ENCODE data around the gene AARSD1.
"Not testable (repeated sequence)": the region's sequence is repeated elsewhere in the genome, so short reads cannot be mapped to it uniquely, and the experiment has no call there.

The AARSD1 gene

DNA sequence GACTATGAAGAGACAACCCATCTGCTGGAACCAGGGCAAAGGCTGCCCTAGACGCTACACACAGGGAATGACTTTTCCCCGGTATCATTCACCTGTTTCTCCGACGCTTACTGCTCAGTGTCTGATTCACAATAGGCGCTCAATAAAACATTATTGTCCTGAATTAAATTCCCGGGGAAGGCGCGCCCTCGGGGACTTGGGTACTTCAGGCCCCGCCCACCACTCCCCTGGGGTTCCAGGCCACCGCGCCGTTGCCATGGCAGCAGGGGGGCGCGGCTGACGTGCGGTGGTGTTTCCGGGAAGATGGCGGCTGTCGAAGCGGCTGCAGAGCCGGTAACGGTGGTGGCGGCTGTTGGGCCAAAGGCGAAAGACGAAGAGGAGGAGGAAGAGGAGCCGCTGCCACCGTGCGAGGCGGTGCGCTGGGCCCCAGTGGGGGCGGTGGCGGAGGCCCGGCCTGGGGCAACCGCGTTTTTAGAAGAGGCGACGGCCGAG is 16.1 kb upstream of the AARSD1 start, which contains the start of gene RUNDC1:
Gene RUNDC1 (plus strand): TSS at position 292 of the 492 bp plus-strand sequence. CDS start 12 bp downstream, at position 304.
- peak; percentile 38 for DNase-seq

DNA sequence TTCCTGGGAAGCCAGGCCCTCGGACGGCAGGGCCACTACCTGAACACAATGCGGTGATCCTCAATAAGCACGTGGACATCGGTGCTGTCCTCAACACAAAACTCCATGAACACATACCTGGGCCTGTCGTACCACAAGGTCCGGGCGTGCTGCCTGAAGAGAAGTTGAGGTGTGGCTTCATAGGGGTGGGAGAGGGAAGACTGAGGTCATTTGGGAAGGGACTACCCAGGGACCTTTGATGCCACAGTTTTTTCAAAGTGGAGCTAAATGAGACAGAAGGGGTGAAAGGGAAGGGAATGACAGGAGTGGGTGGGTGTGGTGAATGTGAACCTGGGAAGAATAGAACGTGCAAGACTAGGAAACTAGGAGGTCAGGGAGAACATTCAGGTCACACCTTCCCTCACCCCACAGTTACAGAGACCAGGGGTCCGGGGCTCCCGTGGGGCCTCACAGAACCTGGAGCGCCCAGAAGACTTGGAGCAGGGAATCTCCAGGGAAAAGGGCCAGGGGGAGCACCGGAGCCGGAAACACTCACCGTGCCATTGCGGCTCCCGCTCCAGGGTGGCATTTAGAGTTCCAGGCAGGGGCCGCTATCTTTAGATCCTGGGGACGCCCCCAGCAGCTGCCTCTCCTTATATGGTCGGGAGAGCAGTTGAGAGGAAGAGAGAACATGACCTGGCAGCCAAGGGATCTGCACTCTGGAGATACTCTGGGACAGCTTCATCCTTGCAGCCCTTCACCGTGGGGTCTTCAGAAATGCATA is 15.4 kb upstream of the AARSD1 start, which contains the start of gene PTGES3L:
Gene PTGES3L (minus strand): TSS at position 570 of the 763 bp plus-strand sequence. CDS start 27 bp downstream, at position 543.
- DNase-seq, result peak; percentile 80

DNA sequence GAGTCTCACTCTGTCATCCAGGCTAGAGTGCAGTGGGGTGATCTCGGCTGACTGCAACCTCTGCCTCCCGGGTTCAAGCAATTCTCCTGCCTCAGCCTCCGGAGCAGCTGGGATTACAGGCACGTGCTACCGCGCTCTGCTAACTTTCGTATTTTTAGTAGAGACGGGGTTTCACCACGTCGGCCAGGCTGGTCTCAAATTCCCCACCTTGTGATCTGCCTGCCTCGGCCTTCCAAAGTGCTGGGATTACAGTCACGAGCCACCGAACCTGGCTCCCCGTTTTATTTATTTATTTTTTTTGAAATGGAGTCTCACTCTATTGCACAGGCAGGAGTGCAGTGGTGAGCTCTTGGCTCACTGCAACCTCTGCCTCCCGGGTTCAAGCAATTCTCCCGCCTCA is 11.4 kb upstream of the AARSD1 start:
- DNase-seq, result not testable (repeated sequence)

GRCh38 chr17:42975265-42975664 is 11.0 kb upstream of the AARSD1 start:
- DNase-seq, result no peak

GRCh38 chr17:42973323-42973722 is 9.1 kb upstream of the AARSD1 start:
- DNase-seq, result not testable (repeated sequence)

- DNase-seq, result no peak
Measured at GRCh38 chr17:42971589-42971988, 7.3 kb upstream of the AARSD1 start.

DNA sequence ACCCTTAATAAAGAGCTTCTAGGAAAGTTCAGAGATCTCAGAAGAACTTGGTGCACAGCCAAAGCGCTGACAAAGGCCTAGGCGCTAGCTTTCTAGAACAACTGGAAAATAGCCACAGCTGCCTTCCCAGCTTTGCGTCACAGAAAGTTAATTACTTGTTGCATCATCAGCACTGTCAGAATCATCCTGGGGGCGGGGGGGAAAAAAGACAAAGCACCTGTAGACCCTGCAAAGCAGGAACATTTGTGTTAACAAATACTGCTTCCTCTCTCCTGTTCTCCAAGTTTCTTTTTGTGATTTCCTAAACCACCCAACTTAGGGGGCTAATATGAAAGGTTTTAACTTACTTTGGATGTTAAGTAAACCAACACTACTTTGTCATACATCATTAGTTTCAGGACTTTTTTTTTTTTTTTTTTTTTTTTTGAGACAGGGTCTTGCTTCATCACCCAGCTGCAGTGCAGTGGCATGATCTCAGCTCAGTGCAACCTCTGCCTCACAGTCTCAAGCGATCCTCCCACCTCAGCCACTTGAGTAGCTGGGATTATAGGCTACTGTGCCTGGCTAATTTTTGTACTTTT is 4.8 kb upstream of the AARSD1 start:
- DNase-seq, result no peak

DNA sequence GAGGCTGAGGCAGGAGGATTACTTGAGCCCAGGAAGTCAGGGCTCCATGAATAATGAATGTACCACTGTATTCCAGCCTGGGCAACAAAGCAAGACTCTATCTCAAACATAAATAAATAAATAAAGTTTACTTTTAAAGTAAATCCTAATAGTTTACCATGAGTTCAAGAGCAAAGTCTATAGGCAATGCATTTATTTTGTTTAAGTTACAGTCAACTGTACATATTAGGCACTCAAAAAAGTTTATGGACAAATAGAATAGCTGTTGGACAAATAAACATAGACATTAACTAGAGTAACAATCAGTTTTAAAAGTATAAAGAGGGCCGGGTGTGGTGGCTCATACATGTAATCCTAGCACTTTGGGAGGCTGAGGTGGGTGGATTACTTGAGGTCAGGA is 3.7 kb upstream of the AARSD1 start:
- no peak for DNase-seq

DNA sequence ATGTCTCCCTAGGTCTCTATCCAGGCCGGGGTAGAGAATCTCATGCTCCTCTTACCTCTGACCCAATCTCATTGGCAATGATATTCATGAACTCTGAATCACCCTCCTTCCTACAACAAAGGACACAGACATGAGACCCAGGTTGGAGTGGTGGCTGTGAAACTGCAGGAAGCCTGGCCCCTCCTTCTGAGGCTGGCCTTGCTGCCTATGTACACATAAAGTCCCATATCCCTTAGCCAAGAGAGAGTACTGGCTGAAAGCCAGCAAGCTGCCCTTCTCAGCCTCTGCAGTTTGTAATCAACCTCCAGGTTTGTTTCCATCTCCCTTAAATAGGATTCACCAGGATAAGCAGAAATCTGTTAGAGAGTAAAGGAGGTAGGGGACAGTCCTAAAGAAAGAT is 10.6 kb downstream of the AARSD1 start:
- DNase-seq, result no peak

DNA sequence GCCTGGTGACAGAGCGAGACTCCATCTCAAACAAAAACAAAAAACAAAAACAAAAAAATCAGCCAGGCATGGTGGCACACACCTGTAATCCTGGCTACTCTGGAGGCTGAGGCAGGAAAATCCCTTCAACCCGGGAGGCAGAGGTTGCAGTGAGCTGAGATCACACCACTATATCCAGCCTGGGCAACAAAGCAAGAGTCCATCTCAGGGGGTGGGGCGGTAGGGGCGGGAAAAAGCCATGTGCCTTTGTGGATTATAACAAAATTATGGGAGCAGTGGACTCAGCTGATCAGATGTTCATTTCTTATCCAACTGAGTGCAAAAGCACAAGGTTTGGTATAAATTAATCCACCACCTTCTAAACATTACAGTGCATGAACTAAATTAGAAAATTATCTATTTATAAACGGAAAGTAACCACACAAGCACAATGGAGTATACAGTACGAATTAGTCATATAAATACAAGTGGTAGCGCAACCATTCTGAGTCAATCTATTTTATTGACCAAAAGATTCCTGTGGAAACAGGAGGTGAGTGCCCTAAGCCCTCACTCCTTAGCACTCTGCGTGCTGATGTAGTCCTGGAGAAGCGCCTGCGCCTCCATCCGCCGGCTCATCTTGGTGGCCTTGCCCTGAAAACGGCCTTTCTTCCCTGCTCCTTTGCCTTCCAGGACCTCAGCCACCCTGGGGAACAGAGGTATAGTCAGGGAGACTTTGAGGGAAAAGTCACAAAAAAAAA is 14.0 kb downstream of the AARSD1 start:
- DNase-seq, result no peak

DNA sequence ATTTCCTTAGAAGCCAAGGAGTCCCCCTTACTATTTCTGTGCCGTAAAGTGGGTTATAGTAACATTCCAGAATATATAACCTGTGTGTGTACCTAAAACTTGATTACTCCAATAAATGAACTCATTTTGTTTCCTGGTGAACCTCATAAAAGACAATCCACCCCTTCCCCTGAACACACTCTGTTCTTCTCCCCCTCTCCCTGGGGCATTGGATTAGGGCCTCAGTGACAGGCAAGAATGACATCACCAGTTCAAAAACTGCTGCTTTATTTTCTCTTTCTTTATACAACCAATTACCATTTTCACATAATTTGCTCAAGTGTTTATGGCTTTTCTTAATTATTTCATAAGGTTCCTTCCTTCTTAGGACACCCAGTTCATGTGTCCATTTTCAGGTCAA is 17.4 kb downstream of the AARSD1 start:
- no peak for DNase-seq

DNA sequence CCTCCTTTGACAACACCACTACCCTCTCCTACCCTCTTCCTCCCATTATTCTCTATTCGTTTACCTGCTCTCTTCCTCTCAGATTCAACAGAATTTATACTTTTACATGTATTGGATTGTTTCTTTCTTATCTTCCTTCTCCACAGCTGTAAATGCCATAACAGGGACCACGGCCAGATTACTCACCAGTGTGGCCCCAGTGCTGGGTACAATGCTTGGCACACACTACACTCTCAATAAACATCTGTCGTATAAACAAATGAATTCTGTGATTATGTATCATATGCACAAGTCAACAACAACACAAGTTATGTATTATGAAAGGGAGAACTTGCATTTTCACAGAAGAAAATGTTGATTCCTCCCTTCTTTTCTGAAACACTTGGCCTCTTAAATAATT is 20.0 kb downstream of the AARSD1 start:
- DNase-seq, result no peak

DNA sequence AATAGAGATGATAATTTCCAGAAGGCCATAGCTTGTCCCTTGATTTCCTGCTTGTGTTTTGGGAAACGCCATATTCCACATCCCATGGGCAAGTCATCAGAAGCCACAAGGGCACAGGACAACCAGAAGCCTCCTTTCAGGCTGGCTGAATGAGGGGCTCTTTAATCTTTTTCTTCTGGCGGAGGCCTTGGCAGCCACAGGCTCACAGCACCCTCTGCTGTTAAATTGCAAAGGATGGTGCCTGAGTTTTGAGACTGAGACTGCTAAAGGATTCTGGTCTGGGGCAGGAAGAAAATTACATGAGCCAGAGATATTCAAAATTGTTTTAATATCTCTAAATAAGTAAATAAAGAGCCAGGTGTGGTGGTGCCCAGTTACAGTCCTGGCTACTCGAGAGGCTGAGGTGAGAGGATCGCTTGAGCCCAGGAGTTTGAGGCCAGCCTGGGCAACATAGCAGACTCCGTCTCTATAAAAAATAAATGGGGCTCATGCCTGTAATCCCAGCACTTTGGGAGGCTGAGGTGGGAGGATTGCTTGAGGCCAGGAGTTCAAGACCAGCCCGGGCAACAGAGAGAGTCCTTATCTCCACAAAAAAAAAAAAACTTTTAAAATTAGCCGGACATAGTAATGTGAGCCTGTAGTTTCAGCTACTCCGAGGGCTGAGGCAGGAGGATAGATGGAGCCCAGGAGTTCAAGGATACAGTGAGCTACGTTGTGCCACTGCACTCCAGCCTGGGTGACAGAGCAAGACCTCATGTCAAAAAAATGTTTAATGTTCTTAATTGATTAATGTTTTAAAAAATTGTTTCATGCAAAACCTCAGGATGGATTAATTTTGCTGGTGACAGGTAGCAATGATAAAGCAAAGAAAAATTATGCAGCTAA is 26.3 kb downstream of the AARSD1 start:
- peak; percentile 21 for DNase-seq

- no peak for DNase-seq
Measured at GRCh38 chr17:42929497-42929844, 34.8 kb downstream of the AARSD1 start.

DNA sequence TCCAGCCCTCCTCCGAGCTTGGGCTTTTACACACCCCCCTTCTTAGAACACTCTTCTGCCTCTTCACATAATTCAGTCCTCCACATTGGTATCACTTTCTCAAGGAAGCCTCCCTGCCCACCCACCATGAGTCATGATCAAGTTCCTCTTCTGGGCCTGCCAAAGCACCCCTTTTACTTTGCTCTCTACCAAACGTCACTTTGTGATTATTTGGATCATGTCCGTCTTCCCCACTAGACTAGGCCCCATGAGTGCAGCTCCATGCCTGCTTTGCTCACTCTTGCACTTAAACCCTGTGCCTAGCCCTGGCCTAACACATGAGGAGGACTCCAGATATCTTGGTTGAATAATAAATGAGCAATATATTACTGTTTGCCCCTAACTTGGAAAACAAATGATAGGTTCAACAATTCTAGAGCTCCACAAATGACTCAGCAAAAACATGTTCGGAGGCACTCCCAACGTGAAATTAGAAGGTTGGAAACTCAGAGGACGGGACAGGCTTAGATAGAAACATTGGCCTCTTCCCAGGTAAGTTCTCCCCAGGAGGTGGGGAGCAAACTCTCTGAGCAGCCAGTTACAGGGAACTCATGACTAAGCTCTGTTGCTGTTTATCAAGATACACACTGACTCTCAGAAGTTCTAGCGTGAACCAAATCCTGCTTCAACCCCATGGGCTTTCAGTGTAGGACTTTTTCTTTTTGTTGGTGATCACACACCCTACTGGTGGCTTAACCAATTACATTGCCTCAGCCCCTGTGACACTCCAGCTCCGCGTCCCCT is 35.3 kb downstream of the AARSD1 start:
- DNase-seq, result no peak

DNA sequence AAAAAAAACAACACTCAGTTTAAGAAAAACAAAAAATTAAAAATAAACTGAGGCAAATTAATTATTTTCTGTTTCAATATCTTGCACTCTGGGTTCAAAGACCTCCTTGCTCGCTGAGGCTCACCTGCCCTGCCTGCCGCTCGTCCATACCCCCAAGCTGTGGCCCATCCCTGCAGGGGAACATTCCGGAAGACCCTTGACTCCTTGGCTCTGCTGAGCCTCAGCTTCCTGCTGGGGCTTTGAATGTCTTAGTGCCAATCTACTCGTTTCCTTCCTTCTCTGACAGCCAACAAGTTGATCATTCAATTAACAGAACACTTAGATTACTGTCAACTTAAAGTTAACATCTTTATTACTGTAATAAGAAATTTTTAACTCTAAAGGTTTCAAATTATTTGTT is 39.4 kb downstream of the AARSD1 start:
- no peak for DNase-seq

DNA sequence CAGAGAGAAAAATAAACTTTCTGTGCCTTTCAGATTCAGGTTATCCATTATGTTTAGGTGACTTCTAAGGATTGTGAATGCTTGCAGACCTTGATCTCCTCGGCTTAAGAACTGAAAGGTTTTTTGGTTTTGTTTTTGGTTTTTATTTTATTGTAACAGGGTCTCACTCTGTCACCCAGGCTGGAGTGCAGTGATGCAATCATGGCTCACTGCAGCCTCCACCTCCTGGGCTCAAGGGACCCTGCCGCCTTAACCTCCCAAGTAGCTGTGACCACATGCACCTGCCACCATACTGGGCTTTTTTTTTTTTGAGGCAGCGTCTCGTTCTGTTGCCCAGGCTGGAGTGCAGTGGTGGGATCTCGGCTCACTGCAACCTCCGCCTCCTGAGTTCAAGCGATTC is 40.8 kb downstream of the AARSD1 start:
- not testable (repeated sequence) for DNase-seq

GRCh38 chr17:42922294-42922693 is 42.0 kb downstream of the AARSD1 start:
- no peak for DNase-seq

GRCh38 chr17:42920922-42921321 is 43.3 kb downstream of the AARSD1 start:
- no peak for DNase-seq

DNA sequence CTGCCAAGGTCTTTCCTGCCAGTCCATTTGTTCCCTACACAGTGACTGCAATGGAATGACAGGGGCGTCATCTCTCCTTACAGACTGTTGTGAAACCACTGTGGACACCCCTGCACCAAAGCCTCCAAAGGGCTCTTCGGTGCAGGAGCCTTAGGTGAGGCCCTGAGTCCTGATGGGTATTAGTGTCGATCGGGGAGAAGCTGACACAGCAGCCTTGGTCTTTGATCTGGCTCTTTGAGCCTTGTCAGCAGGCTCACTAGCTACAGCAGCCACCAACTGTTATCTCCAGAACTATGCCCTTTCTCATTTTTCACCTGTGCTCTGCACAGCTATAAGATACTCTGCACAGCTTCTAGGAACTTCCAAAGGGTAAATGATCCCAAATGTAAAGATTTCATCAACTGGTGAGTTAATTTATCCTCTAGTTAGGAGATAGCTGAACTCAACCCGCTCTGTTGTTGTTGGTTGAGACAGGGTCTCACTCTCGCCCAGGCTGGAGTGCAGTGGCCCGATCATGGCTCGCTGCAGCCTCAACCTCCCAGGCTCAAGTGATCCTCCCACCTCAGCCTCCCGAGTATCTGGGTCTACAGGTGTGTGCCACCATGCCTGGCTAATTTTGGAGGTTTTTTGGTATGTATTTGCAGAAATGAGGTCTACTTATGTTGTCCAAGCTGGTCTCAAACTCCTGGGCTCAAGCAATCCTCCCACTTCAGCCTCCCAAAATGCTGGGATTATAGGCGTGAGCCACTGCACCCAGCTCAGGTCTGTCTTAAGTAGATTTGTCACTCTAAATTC is 44.0 kb downstream of the AARSD1 start:
- DNase-seq, result no peak

GRCh38 chr17:42919522-42920077 is 44.7 kb downstream of the AARSD1 start:
- DNase-seq, result not testable (repeated sequence)

All from DMS 273 treated with DMSO at 0.1 percent for 48 hours (cell line).